Spinal cord (tissue), 10 donors: Measurements from ENCODE around the gene ZNF407. TPM values are rescaled to one million over a fixed set of nuclear protein-coding genes. Genes with fewer than 3 reads are reported as not detected.

Experiments used
- DNase-seq, 6 donors: peaks; one replicate each; pipeline versions ENCODE4 v3.0.0 to v3.0.0-alpha.2; 2013 to 2015; ENCODE audit warnings: low spot score in 6 of 6, low read depth in 4 of 6
- H3K27ac ChIP-seq: one replicate; pipeline ENCODE4 v1.5.1; 2013; ENCODE audit warnings: low read depth, low read length, control low read depth
- H3K27me3 ChIP-seq: one replicate; pipeline ENCODE4 v1.6.1; 2013; ENCODE audit warnings: low read length; ENCODE audit not compliant: control insufficient read depth, insufficient read depth
- H3K36me3 ChIP-seq: one replicate; pipeline ENCODE4 v1.6.1; 2013; ENCODE audit warnings: low read length; ENCODE audit not compliant: control insufficient read depth, insufficient read depth
- H3K4me1 ChIP-seq: one replicate; pipeline ENCODE4 v1.6.1; 2013; ENCODE audit warnings: low read length; ENCODE audit not compliant: control insufficient read depth, insufficient read depth
- H3K4me3 ChIP-seq: one replicate; pipeline ENCODE4 v1.5.1; 2013; ENCODE audit warnings: low read depth, low read length, control low read depth
- H3K9me3 ChIP-seq: one replicate; pipeline ENCODE4 v1.6.1; 2013; ENCODE audit warnings: low read length; ENCODE audit not compliant: control insufficient read depth, insufficient read depth
- WGBS: methylation state at CpG from one replicate; pipeline ENCODE4 v1.1.5; 2013; ENCODE audit warnings: missing lambda C conversion rate; ENCODE audit not compliant: insufficient coverage; 5-methylcytosine and 5-hydroxymethylcytosine counted together
- polyA plus RNA-seq, 2 donors: library from polyadenylated mRNA; unstranded; fragments of 120-200 nt; gene quantifications; one replicate each; pipeline ENCODE4 v1.2.1, GENCODE V29; 2013; ENCODE audit not compliant: insufficient read length in 2 of 2
- total RNA-seq, 2 donors: library from RNA; depleted of rRNA in 1 of 2; stranded (reverse); fragments of 120-200 nt in 1 of 2; fragments of >200 nt in 1 of 2; gene quantifications; one replicate each; pipeline versions ENCODE4 v1.2.3 to v1.2.4, GENCODE V29; 2013 to 2014
- donor health status: healthy.

Gene ZNF407
- total and polyA plus RNA-seq, 4 donors: 7.9 to 22.8 (median 13.2) TPM

- Histone ChIP-seq H3K4me1 (peaks cover 13% of the 10 kb centered on the region), H3K27ac (no peak overlapping the region), H3K4me3 (no peak overlapping the region), H3K36me3 (no peaks in the 10 kb centered on the region), H3K27me3 (no peaks in the 10 kb centered on the region), H3K9me3 (no peaks in the 10 kb centered on the region)
- no peak for DNase-seq
- WGBS: 87% methylated on average over 12 of the region's 15 CpGs
Measured at GRCh38 chr18:75104483-75104882, 506.8 kb downstream of the ZNF407 start.

- peaks cover 17% of the 10 kb centered on the region for H3K4me1 ChIP-seq
- WGBS: 88% methylated on average over 8 of the region's 15 CpGs
- no peak overlapping the region for H3K27ac ChIP-seq
- H3K4me3 ChIP-seq: no peak overlapping the region
- no peaks in the 10 kb centered on the region for H3K27me3 ChIP-seq
- H3K36me3 ChIP-seq: no peaks in the 10 kb centered on the region
- DNase-seq: no peak
- no peaks in the 10 kb centered on the region for H3K9me3 ChIP-seq
Measured at GRCh38 chr18:75105551-75106254, 508.0 kb downstream of the ZNF407 start.

DNA sequence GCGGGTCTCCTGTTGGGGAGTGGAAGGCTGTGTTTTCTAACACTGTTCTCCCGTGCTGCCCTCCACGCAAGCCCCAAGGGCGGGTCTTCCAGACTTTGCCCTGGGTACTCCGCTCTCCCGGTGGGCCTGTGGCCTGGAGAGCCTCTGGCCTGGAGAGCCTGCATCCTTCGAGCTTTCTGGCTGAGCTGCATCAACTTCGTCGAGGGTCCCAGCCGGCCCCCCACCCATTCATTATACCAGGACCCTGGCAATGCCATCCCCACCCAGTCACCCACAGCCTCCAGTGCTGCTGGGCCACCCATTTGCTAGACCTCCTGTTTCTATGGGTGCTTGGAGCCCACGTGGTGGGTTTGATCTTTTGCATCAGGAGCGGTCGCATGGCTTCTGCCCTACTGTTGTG is 509.1 kb downstream of the ZNF407 start:
- no peak overlapping the region for H3K4me3 ChIP-seq
- H3K27me3 ChIP-seq: no peaks in the 10 kb centered on the region
- peaks cover 17% of the 10 kb centered on the region for H3K4me1 ChIP-seq
- no peaks in the 10 kb centered on the region for H3K9me3 ChIP-seq
- 85% methylated on average over 13 of the region's 13 CpGs for WGBS
- no peaks in the 10 kb centered on the region for H3K36me3 ChIP-seq
- H3K27ac ChIP-seq: no peak overlapping the region
- DNase-seq: no peak

DNA sequence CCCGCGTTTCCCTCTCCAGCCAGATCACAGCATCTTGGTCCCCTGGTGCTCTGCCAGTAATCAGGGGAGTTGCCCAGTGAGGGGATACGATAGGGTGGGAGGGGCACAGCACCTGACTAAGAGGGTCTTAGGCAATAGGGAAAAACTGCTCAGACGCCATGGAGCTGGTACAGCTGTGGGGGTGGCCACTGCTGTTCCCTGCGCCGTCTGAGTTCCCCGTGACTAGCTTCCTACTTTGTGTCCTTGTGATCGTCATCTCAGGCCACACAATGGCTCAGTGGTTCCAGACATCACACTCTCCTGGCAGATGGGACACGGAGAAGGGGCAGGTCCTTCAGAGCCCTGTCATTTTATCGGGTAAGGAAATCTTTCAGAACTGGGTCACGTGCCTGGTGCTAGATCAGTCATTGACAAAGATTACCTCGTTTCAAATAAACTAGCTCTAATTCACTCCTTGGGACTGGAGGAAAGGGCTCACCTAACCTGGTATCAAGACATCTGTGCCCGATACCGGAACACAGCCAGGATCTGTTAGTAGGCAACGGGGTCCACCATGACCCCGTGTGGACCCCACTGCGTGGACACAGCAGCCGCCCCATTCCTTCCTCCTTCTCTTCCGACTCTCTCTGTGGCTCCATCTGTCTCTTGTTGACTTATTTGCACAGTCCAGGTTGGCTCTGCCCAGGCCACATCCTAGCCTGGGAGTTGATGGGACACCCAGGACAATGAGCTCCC is 509.7 kb downstream of the ZNF407 start:
- Histone ChIP-seq H3K27ac (no peak overlapping the region), H3K27me3 (no peaks in the 10 kb centered on the region), H3K4me3 (no peak overlapping the region), H3K9me3 (no peaks in the 10 kb centered on the region), H3K36me3 (no peaks in the 10 kb centered on the region), H3K4me1 (peaks cover 17% of the 10 kb centered on the region)
- no peak for DNase-seq
- WGBS: 92% methylated on average over 17 of the region's 19 CpGs

DNA sequence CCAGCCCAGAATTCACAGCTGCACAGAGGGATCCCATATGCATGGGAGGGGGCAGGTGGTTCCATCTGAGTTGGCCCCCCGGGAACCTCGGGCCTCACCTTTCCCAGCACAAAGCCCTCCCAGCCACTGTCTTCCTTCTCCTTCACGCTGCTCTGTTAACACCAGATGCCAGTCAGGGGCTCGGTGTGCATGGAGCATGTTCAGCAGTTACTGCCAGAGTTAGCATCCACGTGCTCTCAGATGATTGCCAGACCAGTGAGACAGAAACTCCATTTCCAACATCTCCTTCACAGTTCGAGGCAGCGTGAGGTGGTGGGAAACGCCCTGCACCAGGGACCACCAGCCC is 510.2 kb downstream of the ZNF407 start:
- no peaks in the 10 kb centered on the region for H3K9me3 ChIP-seq
- DNase-seq: peak in 1 of 6 donors; percentile 43
- no peaks in the 10 kb centered on the region for H3K36me3 ChIP-seq
- no peak overlapping the region for H3K4me3 ChIP-seq
- WGBS: 93% methylated on average over 5 of the region's 8 CpGs
- peaks cover 17% of the 10 kb centered on the region for H3K4me1 ChIP-seq
- no peak overlapping the region for H3K27ac ChIP-seq
- no peaks in the 10 kb centered on the region for H3K27me3 ChIP-seq

DNA sequence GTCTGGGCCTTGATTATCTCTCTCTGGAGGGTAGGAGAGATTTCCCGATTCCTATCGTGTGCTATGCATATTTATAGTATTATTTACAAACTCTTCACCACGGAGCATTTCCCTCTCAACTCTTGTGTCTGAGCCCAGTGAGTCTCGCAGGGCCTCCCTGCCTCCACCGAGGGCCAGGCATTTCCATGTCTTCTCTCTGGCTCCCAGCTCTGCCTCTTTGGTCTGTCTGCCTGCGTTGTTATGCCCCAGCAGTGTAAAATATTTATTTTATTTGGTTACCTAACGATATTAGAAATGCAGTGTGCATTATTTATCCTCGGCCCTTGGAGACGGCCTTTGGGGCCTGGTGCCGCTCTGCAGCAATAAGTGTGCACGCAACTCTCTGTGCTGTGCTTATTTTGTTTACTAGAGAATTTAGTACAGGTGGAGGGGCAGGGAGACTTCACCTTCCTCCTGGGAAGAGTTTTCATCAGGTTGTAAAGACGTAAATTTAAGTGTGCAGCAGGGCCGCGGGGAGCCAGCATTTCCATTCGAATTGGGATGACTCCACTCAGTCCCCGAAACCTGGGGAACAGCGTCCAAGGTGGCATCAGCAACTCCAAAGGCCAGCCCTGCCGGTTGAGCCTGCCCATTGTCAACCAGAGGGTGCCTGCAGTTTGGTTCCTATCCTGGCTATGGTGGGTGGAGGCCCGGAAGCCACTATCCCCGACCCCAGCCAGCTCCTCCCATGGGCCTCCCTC is 511.1 kb downstream of the ZNF407 start:
- Histone ChIP-seq H3K4me1 (peaks cover 17% of the 10 kb centered on the region), H3K27me3 (no peaks in the 10 kb centered on the region), H3K9me3 (no peaks in the 10 kb centered on the region), H3K27ac (no peak overlapping the region), H3K4me3 (no peak overlapping the region), H3K36me3 (no peaks in the 10 kb centered on the region)
- 78% methylated on average over 12 of the region's 20 CpGs for WGBS
- no peak for DNase-seq

- Histone ChIP-seq H3K4me3 (no peak overlapping the region), H3K9me3 (no peaks in the 10 kb centered on the region), H3K36me3 (no peaks in the 10 kb centered on the region), H3K27me3 (no peaks in the 10 kb centered on the region), H3K4me1 (peaks cover 17% of the 10 kb centered on the region), H3K27ac (no peak overlapping the region)
- DNase-seq: no peak
- 44% methylated on average over 4 of the region's 7 CpGs for WGBS
Measured at GRCh38 chr18:75109319-75109691, 511.6 kb downstream of the ZNF407 start.

- Histone ChIP-seq H3K36me3 (no peaks in the 10 kb centered on the region), H3K4me1 (peaks cover 17% of the 10 kb centered on the region), H3K27me3 (no peaks in the 10 kb centered on the region), H3K4me3 (no peak overlapping the region), H3K9me3 (no peaks in the 10 kb centered on the region), H3K27ac (no peak overlapping the region)
- 86% methylated on average over 7 of the region's 10 CpGs for WGBS
- DNase-seq: no peak
Measured at GRCh38 chr18:75109819-75110218, 512.1 kb downstream of the ZNF407 start.

GRCh38 chr18:75110311-75110710 is 512.6 kb downstream of the ZNF407 start:
- peaks cover 17% of the 10 kb centered on the region for H3K4me1 ChIP-seq
- no peak for DNase-seq
- no peak overlapping the region for H3K27ac ChIP-seq
- WGBS: 90% methylated on average over 2 of the region's 9 CpGs
- H3K27me3 ChIP-seq: no peaks in the 10 kb centered on the region
- no peaks in the 10 kb centered on the region for H3K36me3 ChIP-seq
- no peaks in the 10 kb centered on the region for H3K9me3 ChIP-seq
- no peak overlapping the region for H3K4me3 ChIP-seq
